GM18858 (cell line): ENCODE data around the gene ITSN2.

ENCODE experiments used
- ATAC-seq: cut with Tn5 transposase; IDR thresholded peaks from one replicate; pipeline ENCODE4 v1.9.1; 2021; ENCODE audit not compliant: unreplicated experiment

The ITSN2 gene

DNA sequence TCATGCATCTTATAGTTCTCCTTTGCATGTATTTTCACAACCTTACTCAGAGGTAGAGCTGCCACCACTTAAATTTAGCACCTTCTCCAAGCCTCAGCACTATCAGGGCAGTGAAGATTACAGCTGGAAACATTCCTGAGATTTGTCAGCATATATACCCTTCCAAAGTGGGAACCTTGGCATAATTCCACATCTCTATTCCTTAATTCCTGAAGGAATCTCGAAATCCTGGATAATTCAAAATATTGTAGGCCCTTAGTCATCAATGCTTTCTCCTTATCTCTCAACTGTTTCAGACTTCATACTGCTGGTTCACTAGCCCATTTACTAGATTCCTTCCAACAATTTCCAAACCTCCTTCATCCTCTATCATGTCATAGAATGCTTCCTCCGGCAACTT, 87.4 kb downstream of the ITSN2 start:
- no peak for ATAC-seq

DNA sequence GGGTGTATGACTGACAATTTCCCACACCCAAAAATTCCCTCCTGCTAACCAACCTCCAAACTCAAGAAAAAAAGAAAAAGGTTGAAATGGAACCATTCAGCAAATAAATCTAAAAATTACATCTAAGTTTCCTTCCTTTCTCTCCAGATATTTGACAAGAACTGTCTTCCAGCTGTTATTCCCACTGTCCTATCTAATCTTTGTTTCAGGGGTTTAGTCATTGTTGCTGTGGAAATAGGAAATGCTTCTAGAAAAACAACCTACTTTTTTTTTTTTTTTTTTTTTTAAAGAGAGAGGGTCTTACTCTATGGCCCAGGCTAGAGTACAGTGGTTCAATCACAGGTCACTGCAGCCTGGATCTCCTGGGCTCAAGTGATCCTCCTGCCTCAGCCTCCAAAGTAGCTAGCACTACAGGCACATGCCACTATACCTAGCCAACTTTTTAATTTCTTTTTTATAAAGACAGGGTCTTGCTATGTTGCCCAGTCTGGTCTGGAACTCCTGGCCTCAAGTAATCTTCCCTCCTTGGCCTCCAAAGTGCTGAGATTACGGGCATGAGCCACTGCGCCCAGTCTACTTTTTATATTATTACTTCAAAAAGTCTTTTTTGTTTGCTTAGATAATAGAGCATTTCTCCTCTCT, 88.1 kb downstream of the ITSN2 start:
- no peak for ATAC-seq

DNA sequence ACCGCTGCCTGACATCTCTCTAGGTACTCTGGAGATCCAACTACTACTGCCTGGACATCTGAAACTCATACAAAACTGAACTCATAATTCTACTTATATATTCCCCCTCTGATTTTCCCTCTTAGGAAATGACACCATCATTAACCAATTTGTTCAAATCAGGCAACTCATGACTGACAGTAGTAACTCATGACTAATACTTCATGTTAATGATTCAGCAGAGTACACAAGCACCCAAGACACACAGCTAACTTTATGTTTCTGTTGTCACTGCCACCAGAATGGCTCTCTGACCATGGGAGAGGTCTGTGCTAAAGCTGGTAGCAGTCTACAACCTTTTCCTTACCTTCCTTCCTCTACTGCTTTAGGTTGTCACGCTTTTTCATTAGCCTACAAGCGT, 91.1 kb downstream of the ITSN2 start:
- ATAC-seq = no peak

DNA sequence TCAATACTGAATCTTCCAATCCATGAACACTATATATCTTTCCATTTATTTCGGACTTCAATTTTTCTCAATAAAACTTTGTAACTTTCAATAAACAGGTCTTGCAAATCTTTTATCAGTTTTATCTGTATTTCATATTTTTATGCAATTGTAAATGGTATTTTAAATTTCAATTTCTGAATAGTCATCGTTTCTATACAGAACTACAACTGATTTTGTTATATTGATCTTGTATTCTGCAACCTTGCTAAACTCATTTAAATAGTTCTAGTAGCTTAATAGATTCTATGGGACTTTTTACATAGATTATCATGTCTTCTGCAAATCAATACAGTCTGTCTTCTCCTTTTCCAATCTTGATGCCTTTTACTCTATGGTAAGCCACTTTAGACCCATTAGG, 95.1 kb downstream of the ITSN2 start:
- no peak for ATAC-seq

GRCh38 chr2:24262421-24262970, 97.8 kb downstream of the ITSN2 start:
- ATAC-seq = no peak

GRCh38 chr2:24261441-24261840, 98.9 kb downstream of the ITSN2 start:
- no peak for ATAC-seq

DNA sequence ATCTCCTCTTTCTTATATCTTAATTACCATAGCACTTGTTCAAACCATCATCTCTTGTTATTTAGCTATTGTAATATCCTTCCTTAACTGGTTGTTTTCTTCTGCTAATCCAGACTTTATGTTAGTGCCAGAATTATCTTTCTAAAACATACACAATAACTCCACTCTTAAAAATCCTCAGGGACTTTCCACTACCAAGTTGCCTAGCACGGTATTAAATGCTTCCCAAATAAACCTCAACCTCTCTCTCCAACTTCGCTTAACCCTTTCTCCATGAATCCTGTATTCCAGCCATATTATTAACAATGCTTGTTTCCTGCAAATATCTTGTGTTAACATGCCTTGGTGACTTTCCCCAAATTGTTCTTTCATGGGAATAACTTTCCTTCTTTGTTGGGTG, 101.0 kb downstream of the ITSN2 start:
- no peak for ATAC-seq

- ATAC-seq = no peak
These were observed 101.6 kb downstream of the ITSN2 start for GRCh38 chr2:24258718-24259117.

GRCh38 chr2:24253303-24253919, 106.9 kb downstream of the ITSN2 start:
- no peak for ATAC-seq

DNA sequence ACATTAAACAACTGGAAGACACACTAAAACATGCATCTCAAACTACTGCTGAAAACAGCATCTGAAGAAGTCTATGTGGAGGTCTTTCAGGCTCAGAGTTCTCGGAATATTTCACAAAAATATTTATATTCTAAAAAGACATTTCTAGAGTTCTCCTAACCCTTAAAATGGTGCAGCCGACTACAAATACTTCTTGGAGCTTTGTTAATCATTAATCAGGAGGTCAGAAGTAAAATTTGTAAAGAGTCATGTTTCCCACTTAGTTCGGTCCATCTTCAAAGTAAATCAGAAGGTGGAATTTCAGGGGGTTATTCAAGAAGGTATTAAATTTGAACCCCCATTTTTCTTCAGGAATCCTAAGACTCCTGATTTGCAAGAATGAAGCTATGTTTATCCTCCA, 112.7 kb downstream of the ITSN2 start:
- ATAC-seq = no peak

DNA sequence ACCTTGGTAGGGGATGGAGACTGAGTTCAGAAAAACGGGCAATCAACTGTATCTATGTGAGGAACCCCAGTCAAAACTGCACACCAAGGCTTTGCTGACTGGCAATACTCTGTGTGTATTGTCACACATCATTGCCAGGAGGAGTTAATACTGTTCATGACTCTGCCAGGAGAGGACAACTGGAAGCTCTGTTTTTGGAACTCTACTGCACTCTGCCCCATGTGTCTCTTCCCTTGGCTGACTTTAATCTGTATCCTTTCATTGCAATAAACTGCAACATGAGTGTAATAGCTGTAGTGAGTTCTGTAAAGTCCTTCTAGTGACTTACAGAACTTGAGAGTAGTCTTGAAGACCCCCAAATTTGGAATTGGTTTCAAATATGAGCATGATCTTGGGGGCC, 113.2 kb downstream of the ITSN2 start:
- no peak for ATAC-seq

DNA sequence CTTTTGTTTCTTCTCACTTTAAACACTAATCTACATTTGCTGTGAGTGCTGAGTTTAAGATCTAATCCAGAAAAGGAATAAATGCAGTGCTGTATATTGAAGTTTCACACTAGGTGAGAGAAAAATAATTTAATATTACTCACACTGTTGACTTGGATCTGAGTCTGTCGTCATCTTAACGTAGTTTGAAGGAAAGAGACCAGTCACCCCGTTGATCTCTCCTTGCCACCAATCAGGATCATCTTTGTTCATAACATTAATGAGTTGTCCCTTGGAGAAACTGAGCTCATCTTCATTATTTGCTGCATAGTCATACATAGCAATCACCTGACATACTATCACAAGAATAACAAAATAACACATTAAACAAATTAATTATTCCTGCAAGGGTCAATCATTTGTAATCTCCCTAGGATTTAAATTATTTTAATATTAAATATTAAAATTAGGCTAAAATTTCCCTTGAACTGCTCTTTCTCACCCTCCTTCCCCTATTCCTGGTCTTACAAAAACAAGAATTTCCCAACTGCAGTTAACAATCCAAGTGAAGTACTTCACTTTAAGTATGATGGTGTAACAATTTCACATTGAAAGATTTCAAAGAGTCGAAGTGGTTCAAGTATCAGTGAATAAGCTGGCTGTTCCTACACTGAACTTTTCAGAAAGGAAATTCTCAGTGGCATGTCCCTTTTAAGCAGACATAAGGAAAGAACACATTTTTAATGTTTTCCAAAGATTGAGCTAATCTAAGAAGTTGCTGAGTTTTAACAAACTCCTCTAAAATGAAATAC, 114.2 kb downstream of the ITSN2 start:
- ATAC-seq = no peak

DNA sequence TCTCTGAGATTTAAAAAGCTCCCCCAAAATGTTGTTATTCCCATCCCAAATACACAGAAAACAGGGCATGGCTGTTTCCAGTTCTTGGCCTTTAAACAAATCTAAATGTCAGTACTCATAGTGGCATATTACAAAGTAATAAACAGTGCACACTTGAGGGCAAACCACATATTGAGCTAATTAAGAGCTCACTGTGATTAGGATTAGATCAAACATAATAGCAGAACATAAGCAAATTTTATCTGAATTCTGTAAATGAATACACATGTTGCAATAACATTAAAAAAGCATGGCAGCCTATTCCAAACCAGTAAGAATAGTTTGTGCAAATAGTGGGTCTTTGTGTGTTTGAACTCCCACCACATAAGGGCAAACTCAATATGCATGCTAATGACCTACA, 118.8 kb downstream of the ITSN2 start:
- no peak for ATAC-seq

- no peak for ATAC-seq
These were observed 120.8 kb downstream of the ITSN2 start for GRCh38 chr2:24239553-24239952.

- no peak for ATAC-seq
These were observed 122.2 kb downstream of the ITSN2 start for GRCh38 chr2:24238158-24238557.

- ATAC-seq = no peak
These were observed 123.0 kb downstream of the ITSN2 start for GRCh38 chr2:24237313-24237712.

- no peak for ATAC-seq
These were observed 127.0 kb downstream of the ITSN2 start for GRCh38 chr2:24233321-24233720.

GRCh38 chr2:24231461-24231881, 128.9 kb downstream of the ITSN2 start:
- no peak for ATAC-seq

GRCh38 chr2:24228470-24228869, 131.9 kb downstream of the ITSN2 start:
- ATAC-seq = no peak

DNA sequence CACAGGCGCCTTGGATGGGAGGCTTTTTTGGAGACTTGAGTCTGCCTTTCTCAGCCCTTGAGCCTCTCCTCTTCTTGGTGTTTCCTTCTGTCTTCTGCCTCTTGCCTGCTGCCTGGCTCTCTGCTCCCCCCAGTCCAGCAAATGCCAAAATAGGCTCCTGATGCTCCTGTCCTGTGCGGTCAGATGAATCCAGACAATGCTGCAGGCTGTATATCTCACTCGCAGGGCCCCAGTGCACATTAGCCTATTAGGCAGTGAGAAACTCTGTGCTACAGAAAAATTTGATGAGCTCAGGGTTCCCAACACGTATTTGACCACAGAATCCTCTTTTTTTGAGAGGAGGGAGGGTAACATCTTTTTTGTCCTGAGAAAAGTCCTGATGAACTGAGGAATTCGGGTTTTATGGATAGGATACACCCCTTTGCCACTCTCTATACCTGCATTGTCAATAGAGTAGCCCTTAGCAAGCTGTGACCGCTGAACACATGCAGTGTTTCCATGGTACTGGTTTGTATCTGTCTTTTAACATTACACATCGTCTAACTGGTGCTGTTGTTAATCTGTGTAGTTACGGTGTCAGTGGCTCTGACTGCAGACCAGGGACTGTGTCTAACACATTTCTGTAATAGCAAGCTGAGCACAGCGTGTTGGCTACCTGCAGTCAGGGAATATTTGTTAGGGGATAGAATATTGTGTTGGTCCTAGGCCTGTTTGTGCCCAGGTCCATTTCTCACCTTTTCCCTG, 134.7 kb downstream of the ITSN2 start:
- no peak for ATAC-seq

DNA sequence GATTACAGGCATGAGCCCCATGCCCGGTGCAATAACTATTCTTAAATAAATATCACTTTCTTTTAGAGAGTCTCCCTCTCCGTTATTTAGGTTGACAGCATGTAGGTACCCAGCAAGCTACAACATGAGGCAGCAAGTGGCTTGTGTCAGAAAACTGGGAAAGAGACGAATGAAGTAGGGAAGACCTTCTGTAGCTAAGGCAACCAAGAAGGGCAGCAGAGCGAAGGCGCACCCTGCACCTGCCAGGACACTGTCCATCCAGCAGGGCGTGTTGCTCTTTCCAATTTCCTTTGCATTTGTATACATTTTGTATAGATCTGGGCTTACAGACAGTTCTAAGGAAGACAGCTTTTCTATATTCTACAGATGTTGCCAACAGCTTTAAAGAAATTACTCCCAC, 137.4 kb downstream of the ITSN2 start:
- no peak for ATAC-seq
